G401.6 (cell line): Measurements from ENCODE around the gene CELA2A.
"Not testable (repeated sequence)": the region's sequence is repeated elsewhere in the genome, so short reads cannot be mapped to it uniquely, and the experiment has no call there.

Experiments used
- FAIRE-seq: peaks from 2 replicates; lab custom pipeline; 2012; peaks lifted over from hg19 to GRCh38; lab: Jason Lieb, UNC

Gene CELA2A

GRCh38 chr1:15469821-15470448 is 13.4 kb downstream of the CELA2A start:
- FAIRE-seq = not testable (repeated sequence)

GRCh38 chr1:15471067-15471466 is 14.5 kb downstream of the CELA2A start:
- not testable (repeated sequence) for FAIRE-seq

- not testable (repeated sequence) for FAIRE-seq
Observed at GRCh38 chr1:15471723-15472122, 15.2 kb downstream of the CELA2A start.

DNA sequence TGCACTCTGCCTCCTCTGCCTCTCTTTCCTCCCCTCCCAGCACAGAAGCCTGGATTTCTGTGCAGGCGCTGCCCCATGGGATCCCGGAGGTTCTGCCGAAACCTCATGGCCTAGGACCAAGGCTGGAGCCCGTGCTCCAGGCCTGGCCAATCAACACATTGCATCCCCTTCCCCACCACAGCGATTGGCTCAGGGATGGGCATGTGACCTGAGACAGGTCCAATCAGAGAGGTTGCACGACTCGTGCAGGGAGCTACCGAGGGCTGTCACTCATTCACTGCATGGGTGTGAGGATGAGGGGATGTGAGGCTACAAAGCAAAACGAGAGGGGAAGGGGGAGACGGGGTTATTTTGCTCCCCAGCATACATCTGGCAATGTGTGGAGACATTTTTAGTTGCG is 16.1 kb downstream of the CELA2A start:
- FAIRE-seq = no peak

GRCh38 chr1:15475752-15476314 is 19.3 kb downstream of the CELA2A start, which contains the start of gene CELA2B:
Gene CELA2B (plus strand): TSS chr1:15476104. CDS start chr1:15476126, 22 bp downstream.
- FAIRE-seq = no peak

GRCh38 chr1:15476927-15477326 is 20.4 kb downstream of the CELA2A start:
- no peak for FAIRE-seq

- no peak for FAIRE-seq
Observed at GRCh38 chr1:15477646-15478212, 21.2 kb downstream of the CELA2A start.

DNA sequence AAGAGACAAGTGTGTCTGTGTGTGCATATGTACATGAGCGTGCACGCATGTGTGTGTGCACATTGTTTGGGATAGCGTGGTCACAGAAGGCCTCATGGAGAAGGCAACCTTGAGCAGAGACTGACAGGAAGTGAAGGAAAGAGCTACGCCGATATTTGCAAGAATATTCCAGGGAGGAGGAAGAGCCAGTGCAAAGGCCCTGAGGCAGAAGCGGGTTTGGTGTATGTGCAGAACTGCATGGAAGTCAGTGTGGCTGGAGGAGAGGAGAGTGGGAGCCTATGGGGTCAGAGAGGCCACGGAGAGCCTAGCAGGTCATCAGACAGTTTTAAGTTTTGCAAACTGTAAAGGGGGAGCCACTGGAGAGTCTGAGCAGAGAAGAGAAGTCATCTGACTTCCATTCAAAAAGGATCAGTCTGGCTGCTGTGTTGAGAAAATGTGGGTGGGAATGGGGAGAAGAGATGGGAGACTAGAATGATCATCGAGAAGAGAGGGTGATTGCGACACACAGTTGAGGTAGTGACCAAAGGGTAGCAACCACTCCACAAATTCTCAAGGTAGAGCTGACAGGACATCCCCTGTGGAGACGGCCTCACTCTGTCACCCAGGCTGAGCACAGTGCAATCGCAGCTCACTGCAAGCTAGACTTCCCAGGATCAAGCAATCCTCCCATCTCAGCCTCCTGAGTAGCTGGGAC is 23.3 kb downstream of the CELA2A start:
- no peak for FAIRE-seq

GRCh38 chr1:15482455-15482854 is 25.9 kb downstream of the CELA2A start:
- not testable (repeated sequence) for FAIRE-seq

GRCh38 chr1:15482983-15483543 is 26.5 kb downstream of the CELA2A start:
- not testable (repeated sequence) for FAIRE-seq

GRCh38 chr1:15483971-15484370 is 27.4 kb downstream of the CELA2A start:
- FAIRE-seq = no peak

GRCh38 chr1:15484443-15484842 is 27.9 kb downstream of the CELA2A start:
- FAIRE-seq = not testable (repeated sequence)

DNA sequence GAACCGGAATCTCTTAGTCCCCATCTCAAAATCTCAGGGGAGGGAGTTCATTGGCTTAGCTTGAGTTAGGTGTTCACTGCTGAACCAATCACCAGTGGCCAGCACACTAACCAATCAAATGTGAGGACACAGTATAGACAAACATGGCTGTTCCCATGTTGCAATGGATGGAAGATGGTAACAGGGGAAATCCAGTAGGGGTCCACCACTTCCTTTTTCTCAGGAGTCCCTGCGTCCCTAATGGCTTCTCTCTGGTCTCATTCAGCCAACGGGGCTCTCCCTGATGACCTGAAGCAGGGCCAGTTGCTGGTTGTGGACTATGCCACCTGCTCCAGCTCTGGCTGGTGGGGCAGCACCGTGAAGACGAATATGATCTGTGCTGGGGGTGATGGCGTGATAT is 29.1 kb downstream of the CELA2A start:
- no peak for FAIRE-seq

DNA sequence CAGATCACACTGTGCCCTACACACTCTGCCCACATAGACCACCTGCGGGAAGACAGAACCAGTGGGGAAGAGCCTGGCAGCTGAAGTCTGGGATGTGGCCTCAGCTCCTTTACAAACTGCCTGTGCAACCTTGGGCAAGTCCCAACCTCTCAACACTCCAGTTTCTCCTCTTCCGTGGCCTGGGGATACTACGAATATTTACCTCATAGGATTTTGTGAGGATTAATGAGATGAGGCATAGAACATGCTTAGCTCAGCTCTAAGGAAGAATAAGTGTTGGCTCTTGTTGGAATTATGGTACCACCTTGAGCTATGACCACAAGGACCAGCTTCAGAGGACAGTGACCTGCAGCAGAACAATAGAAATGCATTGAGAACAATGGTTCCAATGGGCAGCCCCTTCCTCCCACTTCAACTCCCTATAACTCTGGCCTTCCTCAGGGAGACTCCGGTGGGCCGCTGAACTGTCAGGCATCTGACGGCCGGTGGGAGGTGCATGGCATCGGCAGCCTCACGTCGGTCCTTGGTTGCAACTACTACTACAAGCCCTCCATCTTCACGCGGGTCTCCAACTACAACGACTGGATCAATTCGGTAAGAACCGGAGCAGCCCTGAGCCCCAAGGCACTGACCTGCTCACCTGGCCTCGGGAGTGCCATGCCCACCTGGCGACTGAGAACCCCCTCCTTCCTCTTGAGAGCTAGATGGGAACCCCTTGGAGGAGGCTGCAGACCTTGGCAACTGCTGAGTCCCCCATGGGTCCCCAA is 30.5 kb downstream of the CELA2A start:
- not testable (repeated sequence) for FAIRE-seq

DNA sequence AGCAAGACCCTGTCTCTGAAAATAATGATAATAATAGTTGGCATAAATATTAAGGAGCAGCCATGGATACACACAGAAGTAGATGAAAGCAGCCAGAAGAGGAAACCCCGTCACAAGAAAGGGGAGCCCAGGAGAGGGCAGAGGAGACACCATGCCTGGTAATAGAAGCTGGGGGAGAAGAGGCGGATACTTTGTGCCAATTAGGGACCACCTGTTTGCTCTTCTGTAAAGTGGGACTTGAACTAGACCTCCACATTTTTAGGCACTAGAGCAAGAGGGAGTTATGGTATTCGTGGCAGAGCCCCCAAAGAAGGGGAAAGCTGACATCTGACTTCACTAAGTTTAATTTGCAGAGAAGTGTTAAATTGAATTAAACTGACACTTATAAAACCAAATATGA is 31.8 kb downstream of the CELA2A start:
- no peak for FAIRE-seq

GRCh38 chr1:15489052-15489736 is 32.7 kb downstream of the CELA2A start:
- no peak for FAIRE-seq

DNA sequence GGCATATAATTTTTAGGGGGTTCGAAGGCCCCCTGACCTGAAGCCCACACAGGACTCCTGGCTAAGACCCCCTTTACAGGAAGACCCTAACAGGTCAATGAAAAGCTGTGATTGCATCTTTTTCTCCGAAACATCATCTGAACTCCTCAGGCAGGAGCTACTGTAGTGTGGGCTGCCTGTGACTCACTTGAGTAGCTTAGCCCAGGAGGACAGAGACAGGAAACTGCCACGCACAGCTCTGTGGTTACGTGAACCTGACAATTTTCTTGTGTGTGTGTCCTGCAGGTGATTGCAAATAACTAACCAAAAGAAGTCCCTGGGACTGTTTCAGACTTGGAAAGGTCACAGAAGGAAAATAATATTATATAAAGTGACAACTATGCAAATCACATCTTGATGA is 34.5 kb downstream of the CELA2A start:
- FAIRE-seq = not testable (repeated sequence)

- no peak for FAIRE-seq
Observed at GRCh38 chr1:15492596-15492995, 36.1 kb downstream of the CELA2A start.

DNA sequence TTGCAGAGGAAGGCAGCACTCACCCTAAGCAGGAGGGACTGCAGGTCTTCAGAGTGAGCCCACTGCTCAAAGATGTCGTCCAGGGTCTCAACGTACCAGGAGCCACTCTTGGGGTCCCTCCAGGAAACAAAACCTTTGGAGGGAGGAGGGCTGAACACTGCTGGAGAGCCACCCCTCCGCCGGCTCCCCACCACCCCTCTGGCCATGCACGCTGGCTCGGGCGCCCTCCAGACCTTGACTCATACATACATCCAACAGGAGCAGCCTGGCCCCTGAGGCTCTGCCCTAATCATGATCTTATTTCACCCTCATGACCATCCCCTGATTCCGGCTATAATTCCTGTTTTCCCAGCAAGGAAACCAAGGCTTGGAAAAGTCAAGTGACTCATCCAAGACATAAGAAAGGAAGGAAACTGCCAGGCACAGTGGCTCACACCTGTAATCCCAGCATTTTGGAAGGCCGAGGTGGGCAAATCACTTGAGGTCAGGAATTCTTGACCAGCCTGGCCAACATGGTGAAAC is 37.4 kb downstream of the CELA2A start:
- FAIRE-seq = no peak

DNA sequence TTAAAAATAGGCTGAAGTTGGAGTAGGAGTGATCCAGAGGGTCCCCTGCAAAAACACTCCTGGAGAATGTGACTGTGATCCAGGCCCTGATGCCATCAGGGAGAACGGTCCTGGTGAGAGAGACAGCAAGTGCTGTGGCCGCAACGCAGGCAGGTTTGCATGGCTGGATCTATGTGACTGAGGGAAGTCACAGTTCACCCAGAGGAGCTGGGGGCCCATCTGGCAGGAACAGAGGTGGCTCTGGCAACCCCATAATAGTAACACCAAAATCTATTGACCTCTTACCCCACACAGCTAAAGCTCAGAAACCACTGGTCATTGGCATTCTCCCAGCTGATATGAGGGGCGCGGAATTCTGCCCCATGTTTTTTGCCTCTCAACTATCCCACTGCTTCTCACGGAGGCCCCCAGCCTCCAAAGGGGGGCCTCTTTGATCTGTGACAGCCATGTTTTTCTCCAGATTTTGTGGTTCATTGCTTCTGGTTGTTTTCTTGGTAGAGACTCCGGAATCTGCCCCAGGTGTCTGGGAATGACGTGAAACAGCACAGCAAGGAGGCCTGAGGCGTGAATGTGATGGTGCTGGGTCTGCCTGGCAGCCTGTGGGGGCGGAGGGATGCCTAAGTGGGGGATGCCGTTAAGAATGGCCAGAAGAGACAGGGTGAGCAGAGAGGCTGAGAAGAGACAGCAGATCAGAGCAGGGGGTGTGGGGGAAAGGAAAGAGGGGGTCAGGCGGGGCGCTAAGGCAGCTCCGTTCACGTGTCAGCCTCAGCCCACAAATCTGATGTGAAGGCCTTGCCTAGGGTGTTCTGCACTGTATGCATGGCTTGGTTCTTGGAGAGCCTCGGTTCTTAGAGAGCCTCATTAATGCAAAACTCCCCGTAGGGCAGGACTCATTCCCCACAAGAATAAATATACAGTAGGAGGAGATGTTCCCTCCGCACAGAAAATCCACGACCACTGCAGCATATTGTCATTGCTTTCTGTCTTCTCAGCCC is 43.9 kb downstream of the CELA2A start:
- no peak for FAIRE-seq
